Epithelial cell of alveolus of lung (primary cell): ENCODE results near the gene TAF11L6. TPM values are rescaled to one million over a fixed set of nuclear protein-coding genes. Genes with fewer than 3 reads are reported as not detected.

Experiments
- total RNA-seq: library from RNA; depleted of rRNA; stranded (reverse); fragments of >200 nt; gene quantifications from 2 replicates; pipeline ENCODE4 v1.2.1, GENCODE V29; 2015

The TAF11L6 gene
- not detected in 2 replicates for total RNA-seq

GRCh38 chr5:17528369-17528768 is at the start of gene TAF11L6:
TSS of gene TAF11L6 (plus strand) at chr5:17528669.

GRCh38 chr5:17497931-17498330 is 30.5 kb upstream of the TAF11L6 start, which contains the start of gene TAF11L2:
TSS of gene TAF11L2 (plus strand) at chr5:17498231.

GRCh38 chr5:17518067-17518466 is 10.4 kb upstream of the TAF11L6 start, which contains the start of gene TAF11L3:
TSS of gene TAF11L3 (plus strand) at chr5:17518367.

GRCh38 chr5:17521501-17521900 is 7.0 kb upstream of the TAF11L6 start, which contains the start of gene TAF11L4:
TSS of gene TAF11L4 (plus strand) at chr5:17521801.

GRCh38 chr5:17524935-17525334 is 3.5 kb upstream of the TAF11L6 start, which contains the start of gene TAF11L5:
TSS of gene TAF11L5 (plus strand) at chr5:17525235.

Other genes starting within 250 kb of the TAF11L6 start
- not detected in 2 replicates for gene TAF11L2, start 30.4 kb upstream of the TAF11L6 start, total RNA-seq
- gene TAF11L3, start 10.3 kb upstream of the TAF11L6 start, total RNA-seq = not detected in 2 replicates
- not detected in 2 replicates for gene TAF11L4, start 6.9 kb upstream of the TAF11L6 start, total RNA-seq
- not detected in 2 replicates for gene TAF11L5, start 3.4 kb upstream of the TAF11L6 start, total RNA-seq
- gene TAF11L7, start 57.1 kb downstream of the TAF11L6 start, total RNA-seq = not detected in 2 replicates
- not detected in 2 replicates for gene TAF11L8, start 62.3 kb downstream of the TAF11L6 start, total RNA-seq
- not detected in 2 replicates for gene TAF11L9, start 65.7 kb downstream of the TAF11L6 start, total RNA-seq
- gene TAF11L10, start 69.2 kb downstream of the TAF11L6 start, total RNA-seq = not detected in 2 replicates
- gene TAF11L11, start 75.5 kb downstream of the TAF11L6 start, total RNA-seq = not detected in 2 replicates
- not detected in 2 replicates for gene TAF11L12, start 81.7 kb downstream of the TAF11L6 start, total RNA-seq
- gene TAF11L13, start 103.4 kb downstream of the TAF11L6 start, total RNA-seq = not detected in 2 replicates
- gene TAF11L14, start 105.8 kb downstream of the TAF11L6 start, total RNA-seq = not detected in 2 replicates